Measurements from ENCODE around the gene POLR2J.
"Not testable (repeated sequence)": the region's sequence is repeated elsewhere in the genome, so short reads cannot be mapped to it uniquely, and the experiment has no call there.

DNA sequence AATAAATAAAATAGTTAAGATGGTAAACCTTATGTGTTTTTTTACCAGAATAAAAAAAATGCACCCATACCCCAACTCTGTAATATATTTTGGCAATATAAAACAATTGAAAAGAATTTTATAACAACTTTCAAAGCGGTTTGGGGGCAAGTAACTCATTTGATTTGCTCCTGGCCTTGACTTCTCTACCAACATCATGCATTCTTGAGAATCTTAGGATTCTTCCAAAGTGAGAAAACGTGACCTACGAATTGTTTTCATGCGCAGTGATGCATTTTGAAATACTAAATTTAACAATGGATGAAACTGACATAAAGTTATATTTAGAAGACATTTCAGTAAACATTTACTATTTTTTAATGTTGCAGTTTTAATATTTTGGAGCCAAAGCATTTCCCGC, 42.1 kb upstream of the POLR2J start:
- TF ChIP-seq, protein P1, sequence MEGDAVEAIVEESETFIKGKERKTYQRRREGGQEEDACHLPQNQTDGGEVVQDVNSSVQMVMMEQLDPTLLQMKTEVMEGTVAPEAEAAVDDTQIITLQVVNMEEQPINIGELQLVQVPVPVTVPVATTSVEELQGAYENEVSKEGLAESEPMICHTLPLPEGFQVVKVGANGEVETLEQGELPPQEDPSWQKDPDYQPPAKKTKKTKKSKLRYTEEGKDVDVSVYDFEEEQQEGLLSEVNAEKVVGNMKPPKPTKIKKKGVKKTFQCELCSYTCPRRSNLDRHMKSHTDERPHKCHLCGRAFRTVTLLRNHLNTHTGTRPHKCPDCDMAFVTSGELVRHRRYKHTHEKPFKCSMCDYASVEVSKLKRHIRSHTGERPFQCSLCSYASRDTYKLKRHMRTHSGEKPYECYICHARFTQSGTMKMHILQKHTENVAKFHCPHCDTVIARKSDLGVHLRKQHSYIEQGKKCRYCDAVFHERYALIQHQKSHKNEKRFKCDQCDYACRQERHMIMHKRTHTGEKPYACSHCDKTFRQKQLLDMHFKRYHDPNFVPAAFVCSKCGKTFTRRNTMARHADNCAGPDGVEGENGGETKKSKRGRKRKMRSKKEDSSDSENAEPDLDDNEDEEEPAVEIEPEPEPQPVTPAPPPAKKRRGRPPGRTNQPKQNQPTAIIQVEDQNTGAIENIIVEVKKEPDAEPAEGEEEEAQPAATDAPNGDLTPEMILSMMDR (IDR thresholded peaks at IDR 0.05): not testable (repeated sequence)
- TF ChIP-seq POLR2A (IDR thresholded peaks at IDR 0.05): not testable (repeated sequence)
